ENCODE data around the gene SLC22A23. TPM values are rescaled to one million over a fixed set of nuclear protein-coding genes. Genes with fewer than 3 reads are reported as not detected.
A peak's percentile ranks its signal among the peaks of the same experiment; 100 is the strongest.

Gene SLC22A23, protein sequence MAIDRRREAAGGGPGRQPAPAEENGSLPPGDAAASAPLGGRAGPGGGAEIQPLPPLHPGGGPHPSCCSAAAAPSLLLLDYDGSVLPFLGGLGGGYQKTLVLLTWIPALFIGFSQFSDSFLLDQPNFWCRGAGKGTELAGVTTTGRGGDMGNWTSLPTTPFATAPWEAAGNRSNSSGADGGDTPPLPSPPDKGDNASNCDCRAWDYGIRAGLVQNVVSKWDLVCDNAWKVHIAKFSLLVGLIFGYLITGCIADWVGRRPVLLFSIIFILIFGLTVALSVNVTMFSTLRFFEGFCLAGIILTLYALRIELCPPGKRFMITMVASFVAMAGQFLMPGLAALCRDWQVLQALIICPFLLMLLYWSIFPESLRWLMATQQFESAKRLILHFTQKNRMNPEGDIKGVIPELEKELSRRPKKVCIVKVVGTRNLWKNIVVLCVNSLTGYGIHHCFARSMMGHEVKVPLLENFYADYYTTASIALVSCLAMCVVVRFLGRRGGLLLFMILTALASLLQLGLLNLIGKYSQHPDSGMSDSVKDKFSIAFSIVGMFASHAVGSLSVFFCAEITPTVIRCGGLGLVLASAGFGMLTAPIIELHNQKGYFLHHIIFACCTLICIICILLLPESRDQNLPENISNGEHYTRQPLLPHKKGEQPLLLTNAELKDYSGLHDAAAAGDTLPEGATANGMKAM
- total RNA-seq: 1 to 10 TPM; 1.3 TPM

DNA sequence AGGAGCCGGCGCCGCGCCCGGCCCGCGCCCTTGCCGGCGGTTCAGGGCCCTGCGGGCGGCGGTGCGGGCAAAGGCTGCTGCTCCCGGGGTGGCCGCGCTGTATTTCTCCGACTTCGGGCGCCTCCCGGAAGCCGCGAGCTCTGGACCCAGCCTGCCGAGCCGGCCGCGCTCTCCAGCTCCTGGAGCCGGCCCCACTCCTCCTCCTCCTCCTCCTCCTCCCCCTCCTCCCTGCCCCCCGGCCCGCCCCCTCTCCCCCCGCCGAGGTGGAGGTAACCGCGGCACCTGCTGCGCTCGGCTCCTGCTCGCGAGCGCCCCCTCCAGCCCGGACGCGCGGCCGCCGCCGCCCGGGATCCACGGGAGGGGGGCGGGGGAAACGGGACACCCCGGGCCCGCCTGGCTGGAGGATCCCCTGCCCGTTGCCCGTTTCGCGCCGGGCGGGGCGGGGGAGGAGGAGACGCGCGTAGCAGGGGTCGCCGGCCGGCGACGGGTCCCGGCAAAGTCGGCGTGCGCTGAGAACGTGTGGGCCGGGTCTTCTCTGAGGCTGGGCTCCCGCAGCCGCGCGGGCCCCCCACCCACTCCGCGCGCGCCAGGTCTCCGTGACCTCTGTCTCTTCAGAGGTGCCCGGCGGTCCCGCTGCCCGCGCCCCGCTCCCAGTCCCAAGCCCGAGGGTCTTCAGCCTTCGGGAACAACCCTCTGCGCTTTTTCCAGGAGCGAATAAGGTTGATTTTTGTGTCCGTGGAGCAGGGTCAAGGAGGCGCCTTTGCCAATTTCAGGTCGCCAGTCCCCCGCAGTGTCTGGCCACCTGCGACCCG lies at the start of gene SLC22A23:
TSS of gene SLC22A23 (minus strand) at position 153 of the 812 bp plus-strand sequence. CDS start 491 bp downstream, outside the sequence.
- Mint-ChIP-seq H3K4me1 (peaks cover 5% of the 10 kb centered on the region), H3K4me3 (peak within 1 kb of the TSS; percentile 67), H3K27me3 (peaks cover 41% of the 10 kb centered on the region), H3K27ac (peak within 1 kb of the TSS; percentile 32), H3K36me3 (ENCODE audit: low read depth) (no peaks in the 10 kb centered on the region), H3K9me3 (no peaks in the 10 kb centered on the region)
- peak; percentile 70 for DNase-seq
- CTCF ChIA-PET: interaction anchor here (1.0 kb wide), 1 partner anchor 15 kb away, joined by 3 read pairs; no protein-coding TSS in a partner anchor
- POLR2A ChIA-PET: no interaction called here

DNA sequence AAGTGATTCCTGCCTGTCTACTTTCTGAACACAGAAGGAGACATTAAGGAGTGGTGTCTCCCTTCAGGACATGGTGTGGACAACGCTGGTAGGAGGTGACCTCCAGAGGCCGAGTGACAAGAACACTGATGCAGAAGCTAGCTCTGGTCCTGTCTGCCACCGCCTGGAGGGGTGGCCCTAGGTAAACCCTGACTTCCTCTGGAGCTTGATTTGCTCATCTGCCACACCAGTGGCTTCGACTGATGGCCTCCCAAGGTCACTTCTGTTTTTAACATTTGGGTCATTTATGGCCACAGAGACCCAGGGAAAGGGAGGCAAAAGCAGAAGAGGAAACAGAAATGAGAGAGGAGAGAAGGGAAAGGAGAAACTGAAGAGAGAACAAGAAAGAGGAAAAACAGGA lies 49.4 kb upstream of the SLC22A23 start:
- POLR2A ChIA-PET: no interaction called here
- no peak for DNase-seq
- H3K27ac Mint-ChIP-seq: no peak overlapping the region
- peaks cover 12% of the 10 kb centered on the region for H3K27me3 Mint-ChIP-seq
- H3K4me3 Mint-ChIP-seq: no peak overlapping the region
- H3K36me3 Mint-ChIP-seq (ENCODE audit: low read depth): no peaks in the 10 kb centered on the region
- no peaks in the 10 kb centered on the region for H3K9me3 Mint-ChIP-seq
- no peaks in the 10 kb centered on the region for H3K4me1 Mint-ChIP-seq
- CTCF ChIA-PET: no interaction called here

DNA sequence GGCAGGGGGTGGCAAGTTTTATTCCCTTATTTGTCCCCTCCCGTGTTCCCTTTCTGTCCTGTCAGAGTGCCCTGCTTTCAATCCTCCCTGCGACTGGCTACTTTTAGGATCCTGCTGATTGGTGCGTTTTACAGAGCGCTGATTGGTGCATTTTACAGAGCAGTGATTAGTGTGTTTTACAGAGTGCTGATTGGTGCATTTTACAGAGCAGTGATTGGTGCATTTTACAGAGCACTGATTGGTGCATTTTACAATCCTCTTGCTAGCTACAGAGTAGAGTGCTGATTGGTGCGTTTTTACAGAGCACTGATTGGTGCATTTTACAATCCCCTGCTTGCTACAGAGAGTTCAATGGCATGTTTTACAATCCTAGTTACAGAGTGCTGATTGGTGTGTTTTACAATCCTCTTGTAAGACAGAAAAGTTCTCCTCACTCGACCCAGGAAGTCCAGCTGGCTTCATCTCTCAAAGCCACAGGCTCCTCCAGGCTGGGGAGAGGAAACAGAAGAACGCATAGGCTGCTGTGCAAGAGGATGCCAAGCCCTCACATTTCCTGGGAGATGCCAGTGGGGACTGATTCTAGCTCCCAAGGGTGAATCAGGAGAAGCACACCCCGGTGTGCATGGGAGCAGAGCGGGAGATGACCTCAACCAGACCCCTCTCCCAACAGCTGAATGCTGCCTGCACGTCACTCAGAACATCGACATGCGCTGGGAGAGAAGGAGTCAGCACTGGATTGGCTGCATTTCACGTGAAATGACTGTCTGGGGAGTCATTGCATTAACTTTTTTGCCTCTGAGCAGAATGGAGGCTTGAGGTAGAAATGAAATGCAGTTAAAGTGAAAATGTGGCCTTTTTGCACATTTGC lies 48.3 kb upstream of the SLC22A23 start:
- Mint-ChIP-seq H3K27me3 (peaks cover 12% of the 10 kb centered on the region), H3K9me3 (no peaks in the 10 kb centered on the region), H3K36me3 (ENCODE audit: low read depth) (no peaks in the 10 kb centered on the region), H3K27ac (no peak overlapping the region), H3K4me3 (no peak overlapping the region), H3K4me1 (no peaks in the 10 kb centered on the region)
- ChIA-PET CTCF (no interaction called here), POLR2A (no interaction called here)
- DNase-seq: no peak

DNA sequence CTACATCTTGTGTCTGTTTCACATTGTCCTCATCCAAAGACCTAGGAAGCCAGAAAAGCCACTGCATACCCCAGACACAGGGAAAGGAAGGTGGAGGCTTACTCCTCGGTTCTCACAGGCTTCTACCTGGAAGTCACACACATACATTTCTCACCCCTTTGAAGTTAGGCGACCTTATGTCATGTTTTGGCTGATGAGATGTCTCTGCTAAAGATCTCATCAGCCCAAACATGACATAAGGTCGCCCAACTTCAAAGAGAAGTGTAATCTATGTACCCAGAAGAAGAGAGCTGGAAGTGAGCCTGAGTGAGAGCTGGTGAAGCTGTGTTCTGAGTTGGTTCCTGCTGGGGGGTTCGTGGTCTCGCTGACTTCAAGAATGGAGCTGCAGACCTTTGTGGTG lies 47.5 kb upstream of the SLC22A23 start:
- ChIA-PET POLR2A (no interaction called here), CTCF (no interaction called here)
- no peak overlapping the region for H3K27ac Mint-ChIP-seq
- H3K4me1 Mint-ChIP-seq: no peaks in the 10 kb centered on the region
- H3K36me3 Mint-ChIP-seq (ENCODE audit: low read depth): no peaks in the 10 kb centered on the region
- no peak for DNase-seq
- H3K27me3 Mint-ChIP-seq: peaks cover 12% of the 10 kb centered on the region
- no peaks in the 10 kb centered on the region for H3K9me3 Mint-ChIP-seq
- no peak overlapping the region for H3K4me3 Mint-ChIP-seq

DNA sequence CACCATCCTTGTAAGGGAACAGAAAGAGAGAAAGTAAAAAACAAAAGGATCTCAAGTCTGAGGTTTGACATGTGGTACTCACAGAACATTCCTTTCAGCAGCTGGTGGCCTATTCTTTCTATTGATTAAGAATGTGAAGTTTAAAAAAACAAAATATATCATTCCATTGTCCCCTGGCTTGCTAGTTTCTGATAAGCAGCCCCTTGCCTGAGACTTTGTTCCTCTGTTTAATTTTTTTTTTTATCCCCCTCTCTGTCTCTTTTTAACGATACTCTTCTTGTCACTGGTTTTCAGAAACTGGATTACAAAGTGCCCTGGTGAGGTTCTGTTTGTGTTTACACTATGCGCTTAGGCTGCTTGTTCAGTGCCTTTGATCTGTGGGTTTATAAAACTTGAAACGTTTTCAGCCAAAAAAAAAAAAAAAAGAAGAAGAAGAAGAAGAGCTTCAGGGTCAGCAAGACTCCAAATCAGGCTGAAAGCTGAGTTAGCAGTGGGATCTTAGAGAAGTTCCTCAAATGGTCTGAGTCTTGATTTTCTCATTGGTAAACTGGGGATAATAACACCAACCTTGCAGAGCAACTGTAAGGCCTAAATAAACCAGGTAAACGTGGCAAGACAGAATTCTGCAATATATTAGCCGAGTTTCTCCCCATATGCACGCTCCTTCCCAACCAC lies 45.1 kb upstream of the SLC22A23 start:
- ChIA-PET CTCF (no interaction called here), POLR2A (no interaction called here)
- H3K27ac Mint-ChIP-seq: no peak overlapping the region
- H3K36me3 Mint-ChIP-seq (ENCODE audit: low read depth): no peaks in the 10 kb centered on the region
- no peak for DNase-seq
- H3K4me1 Mint-ChIP-seq: no peaks in the 10 kb centered on the region
- peaks cover 11% of the 10 kb centered on the region for H3K27me3 Mint-ChIP-seq
- H3K4me3 Mint-ChIP-seq: no peak overlapping the region
- H3K9me3 Mint-ChIP-seq: no peaks in the 10 kb centered on the region

DNA sequence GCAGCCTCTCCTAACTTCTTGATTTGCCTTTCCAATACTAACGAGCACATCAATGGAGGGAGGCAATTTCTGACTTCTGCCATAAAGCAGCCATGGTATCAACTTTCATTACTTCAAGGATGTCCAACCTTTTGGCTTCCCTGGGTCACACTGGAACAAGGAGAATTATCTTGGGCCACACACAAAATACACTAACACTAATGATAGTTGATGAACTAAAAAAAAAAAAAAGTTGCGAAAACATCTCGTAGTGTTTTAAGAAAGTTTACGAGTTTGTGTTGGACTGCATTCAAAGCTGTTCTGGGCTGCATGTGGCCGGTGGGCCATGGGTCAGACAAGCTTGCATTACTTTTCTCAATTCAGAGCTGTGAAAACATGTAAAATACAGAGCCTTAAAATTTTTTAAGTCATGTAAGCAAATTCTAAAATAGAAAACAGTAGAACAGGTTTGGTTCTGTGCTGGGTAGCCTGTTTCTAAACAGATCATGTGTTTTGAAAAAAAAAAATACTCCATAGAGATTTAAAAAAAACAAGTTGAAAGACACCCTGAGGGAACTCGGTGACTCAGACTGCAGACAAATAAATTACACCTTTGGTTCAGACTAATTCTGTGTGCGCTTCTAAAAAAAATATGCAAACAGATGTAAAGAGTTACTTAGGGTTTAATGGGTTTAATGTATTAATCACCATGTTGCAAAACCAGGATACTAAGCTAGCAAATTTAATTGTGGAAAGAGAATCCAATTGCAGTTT lies 43.6 kb upstream of the SLC22A23 start:
- H3K9me3 Mint-ChIP-seq: no peaks in the 10 kb centered on the region
- POLR2A ChIA-PET: no interaction called here
- H3K4me3 Mint-ChIP-seq: no peak overlapping the region
- no peaks in the 10 kb centered on the region for H3K36me3 Mint-ChIP-seq (ENCODE audit: low read depth)
- no peak for DNase-seq
- H3K27me3 Mint-ChIP-seq: peaks cover 11% of the 10 kb centered on the region
- no peak overlapping the region for H3K27ac Mint-ChIP-seq
- CTCF ChIA-PET: interaction anchor here (0.6 to 1.1 kb wide), 2 partner anchors 240 to 248 kb away, joined by 3 to 4 read pairs; no protein-coding TSS in a partner anchor
- H3K4me1 Mint-ChIP-seq: no peaks in the 10 kb centered on the region

DNA sequence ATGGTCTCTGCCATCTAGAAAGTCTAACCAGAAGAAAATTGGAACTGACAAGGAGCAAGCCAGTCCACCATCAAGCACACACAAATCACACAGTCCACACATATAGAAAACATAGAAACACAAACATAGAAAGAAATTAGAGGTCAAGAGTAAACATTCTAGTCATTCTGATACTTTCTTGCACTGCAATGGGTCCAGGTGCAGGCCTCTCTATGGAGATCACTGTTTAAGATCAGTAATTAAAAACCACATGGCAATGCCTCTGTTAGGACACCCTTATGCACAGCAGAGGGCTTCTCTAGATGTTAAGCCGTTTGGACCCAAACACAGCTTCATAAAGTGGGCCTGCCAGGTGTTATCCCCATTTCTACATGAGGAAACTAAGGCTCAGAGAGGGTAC lies 42.8 kb upstream of the SLC22A23 start:
- POLR2A ChIA-PET: no interaction called here
- Mint-ChIP-seq H3K9me3 (no peaks in the 10 kb centered on the region), H3K36me3 (ENCODE audit: low read depth) (no peaks in the 10 kb centered on the region), H3K4me1 (no peaks in the 10 kb centered on the region), H3K4me3 (no peak overlapping the region), H3K27ac (no peak overlapping the region), H3K27me3 (peaks cover 11% of the 10 kb centered on the region)
- CTCF ChIA-PET: no interaction called here
- no peak for DNase-seq

DNA sequence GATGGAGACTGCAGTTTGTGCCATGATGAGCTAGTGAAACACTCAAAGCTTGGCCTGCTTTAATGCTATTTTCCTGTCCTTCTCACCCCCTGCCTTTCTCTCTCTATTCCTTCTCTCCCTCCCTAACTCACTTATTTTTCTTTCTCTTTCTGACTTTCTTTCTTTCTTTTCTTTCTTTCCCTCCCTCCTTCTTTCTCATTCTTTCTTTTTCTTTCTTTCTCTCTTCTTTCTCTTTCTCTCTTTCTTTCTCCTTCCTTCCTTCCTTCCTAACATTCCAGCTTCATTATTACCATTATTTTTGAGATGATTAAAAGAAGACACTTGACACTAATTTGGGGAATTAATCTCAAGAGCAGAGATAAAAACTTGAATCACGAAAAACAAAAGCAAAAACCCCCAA lies 39.5 kb upstream of the SLC22A23 start:
- CTCF ChIA-PET: interaction anchor here (1.7 kb wide), 1 partner anchor 9 kb away, joined by 5 read pairs; no protein-coding TSS in a partner anchor
- H3K36me3 Mint-ChIP-seq (ENCODE audit: low read depth): no peaks in the 10 kb centered on the region
- no peaks in the 10 kb centered on the region for H3K4me1 Mint-ChIP-seq
- no peak overlapping the region for H3K4me3 Mint-ChIP-seq
- no peak for DNase-seq
- no peaks in the 10 kb centered on the region for H3K9me3 Mint-ChIP-seq
- no peak overlapping the region for H3K27ac Mint-ChIP-seq
- H3K27me3 Mint-ChIP-seq: peaks cover 3% of the 10 kb centered on the region
- POLR2A ChIA-PET: no interaction called here

DNA sequence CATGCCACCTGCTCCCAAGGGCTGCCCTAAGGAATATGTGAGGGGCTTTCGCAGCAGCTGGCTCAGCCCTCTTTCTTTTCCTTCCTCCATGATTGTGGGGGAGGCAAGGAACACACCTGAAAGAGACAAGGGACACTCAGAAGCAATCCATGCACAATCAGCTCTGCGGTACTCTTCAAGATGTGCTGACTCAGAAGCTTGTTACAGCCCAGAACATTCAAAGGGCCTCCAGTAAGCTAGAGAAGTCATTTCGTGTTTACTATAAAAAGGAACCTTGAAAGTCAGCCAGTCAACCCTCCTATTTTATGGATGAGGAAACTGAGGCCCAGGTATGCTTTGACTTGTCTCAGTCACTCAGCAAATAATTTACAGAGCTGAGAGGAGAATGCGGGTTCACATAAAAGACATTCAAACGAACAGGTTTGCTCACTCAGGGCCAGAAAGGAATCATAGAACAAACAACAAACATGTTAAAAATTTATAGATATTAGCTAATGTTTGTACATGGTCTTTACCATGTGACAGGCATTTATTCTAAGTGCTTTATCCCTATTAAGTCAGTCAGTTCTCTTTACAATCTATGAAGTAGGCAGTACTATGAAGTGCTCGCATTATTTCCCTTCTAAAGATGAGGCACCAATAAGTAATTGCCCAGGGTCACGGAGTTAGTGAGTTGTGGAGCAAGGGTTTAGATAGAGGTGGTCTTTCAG lies 37.7 kb upstream of the SLC22A23 start:
- Mint-ChIP-seq H3K36me3 (ENCODE audit: low read depth) (no peaks in the 10 kb centered on the region), H3K4me3 (no peak overlapping the region), H3K9me3 (no peaks in the 10 kb centered on the region), H3K27ac (no peak overlapping the region), H3K27me3 (peaks cover 7% of the 10 kb centered on the region), H3K4me1 (no peaks in the 10 kb centered on the region)
- POLR2A ChIA-PET: no interaction called here
- no peak for DNase-seq
- CTCF ChIA-PET: interaction anchor here (0.6 to 0.7 kb wide), 2 partner anchors 13 to 1372 kb away, joined by 3 read pairs; no protein-coding TSS in a partner anchor

DNA sequence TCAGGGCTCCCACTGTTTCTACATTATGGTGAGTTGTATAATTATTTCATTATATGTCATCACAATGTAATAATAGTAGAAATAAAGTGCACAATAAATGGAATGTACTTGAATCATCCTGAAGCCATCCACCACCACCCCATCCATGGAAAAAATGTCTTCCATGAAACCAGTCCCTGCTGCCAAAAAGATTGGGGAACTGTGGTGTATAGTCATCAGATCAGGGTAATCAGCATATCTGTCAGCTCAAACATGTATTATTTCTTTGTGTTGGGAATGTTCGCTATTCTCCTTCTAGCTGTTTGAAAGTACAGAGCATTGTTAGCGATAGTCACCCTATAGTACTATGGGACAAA lies 33.8 kb upstream of the SLC22A23 start:
- Mint-ChIP-seq H3K36me3 (ENCODE audit: low read depth) (no peaks in the 10 kb centered on the region), H3K27me3 (peaks cover 10% of the 10 kb centered on the region), H3K9me3 (no peaks in the 10 kb centered on the region), H3K27ac (no peak overlapping the region), H3K4me3 (no peak overlapping the region), H3K4me1 (no peaks in the 10 kb centered on the region)
- ChIA-PET CTCF (no interaction called here), POLR2A (no interaction called here)
- no peak for DNase-seq

DNA sequence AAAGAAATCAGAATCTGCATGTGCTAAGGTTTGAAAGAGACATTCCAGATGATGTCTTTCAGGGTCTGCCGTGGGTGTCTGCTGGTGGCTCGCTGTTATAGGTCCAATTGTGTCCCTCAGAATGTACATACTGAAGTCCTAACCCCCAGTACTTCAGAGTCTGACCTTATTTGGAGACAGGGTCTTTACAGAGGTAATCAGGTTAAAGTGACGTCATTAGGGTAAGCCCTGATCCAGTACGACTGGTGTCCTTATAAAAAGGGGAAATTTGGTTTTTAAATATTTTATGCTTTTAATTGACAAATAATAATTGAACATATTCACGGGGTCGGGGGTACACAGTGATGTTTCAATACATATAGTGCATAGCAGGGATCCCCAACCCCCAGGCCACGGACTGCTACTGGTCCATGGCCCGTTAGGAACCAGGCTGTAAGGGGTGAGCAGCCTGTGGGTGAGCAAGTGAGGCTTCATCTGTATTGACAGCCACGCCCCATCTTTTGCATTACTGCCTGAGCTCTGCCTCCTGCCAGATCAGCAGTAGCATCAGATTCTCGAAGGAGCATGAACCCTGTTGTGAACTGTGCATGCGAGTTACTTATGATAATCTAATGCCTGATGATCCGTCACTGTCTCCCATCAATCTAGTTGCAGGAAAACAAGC lies 33.2 kb upstream of the SLC22A23 start:
- no peaks in the 10 kb centered on the region for H3K36me3 Mint-ChIP-seq (ENCODE audit: low read depth)
- no peak for DNase-seq
- H3K9me3 Mint-ChIP-seq: no peaks in the 10 kb centered on the region
- H3K4me1 Mint-ChIP-seq: no peaks in the 10 kb centered on the region
- peaks cover 10% of the 10 kb centered on the region for H3K27me3 Mint-ChIP-seq
- CTCF ChIA-PET: no interaction called here
- H3K27ac Mint-ChIP-seq: no peak overlapping the region
- POLR2A ChIA-PET: no interaction called here
- H3K4me3 Mint-ChIP-seq: no peak overlapping the region

Measured in activated CD4-positive, alpha-beta T cell treated with anti-CD3 and anti-CD28 coated beads, Interleukin-2, amount 10 ng/mL, durations not matched to agents 7 days and 5 days (primary cell).